DMS53 (cell line): ENCODE data around the gene CSF1R.
"Not testable (repeated sequence)": the region's sequence is repeated elsewhere in the genome, so short reads cannot be mapped to it uniquely, and the experiment has no call there.

ENCODE experiments used
- DNase-seq: peaks from one replicate; lab custom pipeline; 2025; lab: John Stamatoyannopoulos, UW

The CSF1R gene

GRCh38 chr5:150103678-150104549, 17.6 kb upstream of the CSF1R start:
- DNase-seq, result no peak

GRCh38 chr5:150101023-150101422, 14.7 kb upstream of the CSF1R start:
- no peak for DNase-seq

- no peak for DNase-seq
Observed at GRCh38 chr5:150097152-150097551, 10.8 kb upstream of the CSF1R start.

- DNase-seq, result no peak
Observed at GRCh38 chr5:150092159-150092787, 5.9 kb upstream of the CSF1R start.

GRCh38 chr5:150085191-150085912, 1.0 kb downstream of the CSF1R start:
- no peak for DNase-seq

- DNase-seq, result not testable (repeated sequence)
Observed at GRCh38 chr5:150084754-150085153, 1.6 kb downstream of the CSF1R start.

- no peak for DNase-seq
Observed at GRCh38 chr5:150082889-150083288, 3.5 kb downstream of the CSF1R start.

GRCh38 chr5:150082374-150082773, 4.0 kb downstream of the CSF1R start:
- no peak for DNase-seq

- DNase-seq, result no peak
Observed at GRCh38 chr5:150081541-150082283, 4.6 kb downstream of the CSF1R start.

- no peak for DNase-seq
Observed at GRCh38 chr5:150080696-150081435, 5.5 kb downstream of the CSF1R start.

GRCh38 chr5:150079909-150080461, 6.4 kb downstream of the CSF1R start:
- DNase-seq, result no peak

GRCh38 chr5:150078802-150079689, 7.3 kb downstream of the CSF1R start:
- no peak for DNase-seq

GRCh38 chr5:150077996-150078801, 8.2 kb downstream of the CSF1R start:
- DNase-seq, result no peak

GRCh38 chr5:150077060-150077459, 9.3 kb downstream of the CSF1R start:
- no peak for DNase-seq

GRCh38 chr5:150075806-150076205, 10.5 kb downstream of the CSF1R start:
- DNase-seq, result no peak

- DNase-seq, result no peak
Observed at GRCh38 chr5:150075233-150075632, 11.1 kb downstream of the CSF1R start.

GRCh38 chr5:150073677-150074076, 12.7 kb downstream of the CSF1R start:
- DNase-seq, result no peak

GRCh38 chr5:150073086-150073625, 13.2 kb downstream of the CSF1R start:
- DNase-seq, result no peak

GRCh38 chr5:150070821-150071220, 15.5 kb downstream of the CSF1R start:
- no peak for DNase-seq
